SK-N-SH treated with all-trans-retinoic acid at 6 μM for 48 hours (cell line): Measurements from ENCODE around the gene COA5.

Source experiments
- ATAC-seq: fragments of 200-7000 bp; cut with Tn5 transposase; 3 replicates; pipeline ENCODE4 v1.9.1; 2020; ENCODE audit warnings: mild to moderate bottlenecking, moderate library complexity
- BACH2 ChIP-seq: fragments of 250-450 bp; sonication (Bioruptor Pico); IDR thresholded peaks from 2 replicates; pipeline ENCODE4 v1.9.0; 2021; ENCODE audit warnings: mild to moderate bottlenecking, borderline replicate concordance
- CREB5 ChIP-seq: fragments of 250-450 bp; sonication (Bioruptor Pico); IDR thresholded peaks from 2 replicates; pipeline ENCODE4 v1.5.1; 2020; ENCODE audit warnings: low read depth, mild to moderate bottlenecking, moderate library complexity
- CSDC2 ChIP-seq: fragments of 250-450 bp; sonication (Bioruptor Pico); IDR thresholded peaks from 2 replicates; pipeline ENCODE4 v1.5.0; 2020; ENCODE audit warnings: mild to moderate bottlenecking, moderate library complexity
- CSRNP3 ChIP-seq: fragments of 250-450 bp; sonication (Bioruptor Pico); IDR thresholded peaks from 2 replicates; pipeline ENCODE4 v1.5.1; 2021; ENCODE audit warnings: mild to moderate bottlenecking, moderate library complexity
- ESRRG ChIP-seq: fragments of 250-450 bp; sonication (Bioruptor Pico); IDR thresholded peaks from 2 replicates; pipeline ENCODE4 v1.6.1; 2021; ENCODE audit warnings: mild to moderate bottlenecking
- GLIS3 ChIP-seq: fragments of 250-450 bp; sonication (Bioruptor Pico); IDR thresholded peaks from 2 replicates; pipeline ENCODE4 v1.5.0; 2020; ENCODE audit warnings: mild to moderate bottlenecking, moderate library complexity
- ISL1 ChIP-seq: fragments of 250-450 bp; sonication (Bioruptor Pico); IDR thresholded peaks from 2 replicates; pipeline ENCODE4 v2.1.2; 2022; ENCODE audit warnings: mild to moderate bottlenecking, moderate library complexity
- OSR1 ChIP-seq: fragments of 250-450 bp; sonication (Bioruptor Pico); IDR thresholded peaks from 2 replicates; pipeline ENCODE4 v1.8.0; 2022; ENCODE audit warnings: moderate library complexity, mild to moderate bottlenecking, inconsistent platforms
- POU6F1 ChIP-seq: fragments of 250-450 bp; sonication (Bioruptor Pico); IDR thresholded peaks from 2 replicates; pipeline ENCODE4 v1.8.0; 2021; ENCODE audit warnings: low read depth, mild to moderate bottlenecking, moderate library complexity, borderline replicate concordance
- PPARA ChIP-seq: fragments of 250-450 bp; sonication (Bioruptor Pico); IDR thresholded peaks from 2 replicates; pipeline ENCODE4 v1.5.0; 2020; ENCODE audit warnings: mild to moderate bottlenecking, borderline replicate concordance
- RARB ChIP-seq: fragments of 250-450 bp; sonication (Bioruptor Pico); IDR thresholded peaks from 2 replicates; pipeline ENCODE4 v1.8.0; 2021; ENCODE audit warnings: mild to moderate bottlenecking, moderate library complexity
- SNAI2 ChIP-seq: fragments of 250-450 bp; sonication (Bioruptor Pico); IDR thresholded peaks from 2 replicates; pipeline ENCODE4 v1.5.0; 2020; ENCODE audit warnings: mild to moderate bottlenecking, moderate library complexity
- TCF4 ChIP-seq: fragments of 250-450 bp; sonication (Bioruptor Pico); IDR thresholded peaks from 2 replicates; pipeline ENCODE4 v1.8.0; 2021; ENCODE audit warnings: mild to moderate bottlenecking, moderate library complexity, borderline replicate concordance
- TOX ChIP-seq: fragments of 250-450 bp; sonication (Bioruptor Pico); IDR thresholded peaks from 2 replicates; pipeline ENCODE4 v1.8.0; 2021; ENCODE audit warnings: mild to moderate bottlenecking, moderate library complexity, borderline replicate concordance
- TSHZ2 ChIP-seq: fragments of 250-450 bp; sonication (Bioruptor Pico); IDR thresholded peaks from 2 replicates; pipeline ENCODE4 v1.5.0; 2020; ENCODE audit warnings: mild to moderate bottlenecking, moderate library complexity
- ZC3H10 ChIP-seq: fragments of 250-450 bp; sonication (Bioruptor Pico); IDR thresholded peaks from 2 replicates; pipeline ENCODE4 v1.5.1; 2021; ENCODE audit warnings: mild to moderate bottlenecking, moderate library complexity
- ZFP3 ChIP-seq: fragments of 250-450 bp; sonication (Bioruptor Pico); IDR thresholded peaks from 2 replicates; pipeline ENCODE4 v1.5.0; 2020; ENCODE audit warnings: mild to moderate bottlenecking, moderate library complexity
- ZFP30 ChIP-seq: fragments of 450-650 bp; formaldehyde crosslinking; IDR thresholded peaks from 2 replicates; pipeline ENCODE4 v1.5.0; 2022; ENCODE audit warnings: mild to moderate bottlenecking, moderate library complexity
- ZNF565 ChIP-seq: fragments of 450-650 bp; formaldehyde crosslinking; conservative IDR thresholded peaks from 2 replicates; pipeline ENCODE4 v1.5.0; 2020; ENCODE audit warnings: low read depth, mild to moderate bottlenecking, moderate library complexity
- ZNF70 ChIP-seq: fragments of 450-650 bp; formaldehyde crosslinking; IDR thresholded peaks from 2 replicates; pipeline ENCODE4 v1.5.0; 2020; ENCODE audit warnings: mild to moderate bottlenecking, moderate library complexity
- ZNF8 ChIP-seq: fragments of 450-650 bp; formaldehyde crosslinking; IDR thresholded peaks from 2 replicates; pipeline ENCODE4 v1.5.0; 2020; ENCODE audit warnings: mild to moderate bottlenecking, moderate library complexity

COA5 gene

GRCh38 chr2:98605076-98605475 is 3.2 kb downstream of the COA5 start:
- no peak for ATAC-seq
- TF ChIP-seq RARB (CRISPR knock-in tag), result no peak
- no peak for TF ChIP-seq GLIS3 (CRISPR knock-in tag)
- no peak for TF ChIP-seq TCF4 (CRISPR knock-in tag)
- no peak for TF ChIP-seq POU6F1
- TF ChIP-seq ISL1 (CRISPR knock-in tag), result no peak
- no peak for TF ChIP-seq BACH2 (CRISPR knock-in tag)
- no peak for TF ChIP-seq ZNF8 (CRISPR knock-in tag)
- TF ChIP-seq ZNF565, result no peak
- TF ChIP-seq ZC3H10 (CRISPR knock-in tag), result no peak
- no peak for TF ChIP-seq ZFP30 (CRISPR knock-in tag)
- TF ChIP-seq ESRRG, result no peak
- TF ChIP-seq SNAI2 (CRISPR knock-in tag), result no peak
- no peak for TF ChIP-seq CREB5 (CRISPR knock-in tag)

- no peak for TF ChIP-seq ZNF70 (CRISPR knock-in tag)
- no peak for TF ChIP-seq ZFP3
- no peak for TF ChIP-seq ZFP30 (CRISPR knock-in tag)
- no peak for TF ChIP-seq PPARA (CRISPR knock-in tag)
- TF ChIP-seq ZC3H10 (CRISPR knock-in tag), result no peak
- TF ChIP-seq CSRNP3, result no peak
- no peak for TF ChIP-seq ZNF8 (CRISPR knock-in tag)
- TF ChIP-seq SNAI2 (CRISPR knock-in tag), result no peak
- no peak for TF ChIP-seq RARB (CRISPR knock-in tag)
- TF ChIP-seq TSHZ2 (CRISPR knock-in tag), result no peak
- no peak for ATAC-seq
Measured at GRCh38 chr2:98604547-98604946, 3.8 kb downstream of the COA5 start.

GRCh38 chr2:98601532-98602132 is 6.7 kb downstream of the COA5 start:
- TF ChIP-seq OSR1, result no peak
- no peak for TF ChIP-seq BACH2 (CRISPR knock-in tag)
- no peak for TF ChIP-seq TOX (CRISPR knock-in tag)
- TF ChIP-seq TCF4 (CRISPR knock-in tag), result no peak
- TF ChIP-seq SNAI2 (CRISPR knock-in tag), result no peak
- TF ChIP-seq RARB (CRISPR knock-in tag), result no peak
- TF ChIP-seq ZNF70 (CRISPR knock-in tag), result 0 out of 2 replicates have a peak, but pooled peaks have one; percentile 32
- peak; percentile 96 for ATAC-seq

- no peak for ATAC-seq
- TF ChIP-seq TCF4 (CRISPR knock-in tag) (no peak), ZC3H10 (CRISPR knock-in tag) (no peak), CSRNP3 (no peak), OSR1 (no peak), TSHZ2 (CRISPR knock-in tag) (no peak), CSDC2 (CRISPR knock-in tag) (no peak), ISL1 (CRISPR knock-in tag) (no peak), BACH2 (CRISPR knock-in tag) (no peak), SNAI2 (CRISPR knock-in tag) (no peak), ZNF565 (no peak), ZNF8 (CRISPR knock-in tag) (no peak), ESRRG (no peak)
Measured at GRCh38 chr2:98598781-98599428, 9.4 kb downstream of the COA5 start.
